K562 (cell line): ENCODE data around the gene STC2. TPM values are rescaled to one million over a fixed set of nuclear protein-coding genes. Genes with fewer than 3 reads are reported as not detected.

Experiments used
- BCLAF1 ChIP-seq, 2 experiments: fragments of 450-650 bp in 1 of 2; IDR thresholded peaks; 2 replicates each; pipeline ENCODE4 v1.6.1; 2011 to 2017; ENCODE audit warnings: low read depth in 2 of 2, antibody characterized with exemption in 1 of 2, borderline replicate concordance in 1 of 2, low read length in 1 of 2, mild to moderate bottlenecking in 1 of 2, mixed read lengths in 1 of 2; ENCODE audit not compliant: control insufficient read depth in 1 of 2
- BMI1 ChIP-seq: fragments of 150-350 bp; IDR thresholded peaks from 2 replicates; pipeline ENCODE4 v1.6.1; 2014; ENCODE audit warnings: low read length
- C11orf30 ChIP-seq: fragments of 450-650 bp; IDR thresholded peaks from 2 replicates; pipeline ENCODE4 v1.6.1; 2016; ENCODE audit warnings: low read depth, mild to moderate bottlenecking
- CBX1 ChIP-seq: sonication (generic); IDR thresholded peaks from 2 replicates; pipeline ENCODE4 v1.6.1; 2016; ENCODE audit warnings: antibody characterized with exemption, low read depth, mild to moderate bottlenecking
- EHMT2 ChIP-seq: fragments of 450-650 bp; IDR thresholded peaks from 2 replicates; pipeline ENCODE4 v1.6.1; 2018; ENCODE audit warnings: antibody characterized with exemption
- ELF2 ChIP-seq: fragments of 250-450 bp; sonication (Bioruptor Pico); IDR thresholded peaks from 2 replicates; pipeline ENCODE4 v1.5.0; 2021; ENCODE audit warnings: mild to moderate bottlenecking
- ELK3 ChIP-seq: fragments of 450-650 bp; formaldehyde crosslinking; IDR thresholded peaks from 2 replicates; pipeline ENCODE4 v1.4.0; 2020; ENCODE audit warnings: mild to moderate bottlenecking
- GTF2B ChIP-seq: IDR thresholded peaks from 2 replicates; pipeline ENCODE4 v1.6.1; 2011; ENCODE audit not compliant: insufficient read length; ENCODE audit errors: extremely low read depth
- KLF1 ChIP-seq: fragments of 450-650 bp; IDR thresholded peaks from 2 replicates; pipeline ENCODE4 v1.6.1; 2016; ENCODE audit warnings: missing genetic modification characterization, missing compliant biosample characterization
- NCOR1 ChIP-seq: fragments of 450-650 bp; IDR thresholded peaks from 2 replicates; pipeline ENCODE4 v1.6.1; 2016; ENCODE audit warnings: mild to moderate bottlenecking, moderate library complexity
- NELFE ChIP-seq: IDR thresholded peaks from 2 replicates; pipeline ENCODE4 v1.6.1; 2011; ENCODE audit warnings: mild to moderate bottlenecking; ENCODE audit not compliant: insufficient read depth, insufficient read length
- SFPQ ChIP-seq: fragments of 200-400 bp; formaldehyde crosslinking; IDR thresholded peaks from 2 replicates; pipeline ENCODE4 v1.6.1; 2017; ENCODE audit warnings: mild to moderate bottlenecking, low read depth, low read length, moderate library complexity
- THRAP3 ChIP-seq: fragments of 450-650 bp; IDR thresholded peaks from 2 replicates; pipeline ENCODE4 v1.6.1; 2016; ENCODE audit warnings: mild to moderate bottlenecking, inconsistent platforms, borderline replicate concordance
- ZKSCAN8 ChIP-seq: fragments of 200-800 bp; sonication (Bioruptor generic); IDR thresholded peaks from 2 replicates; pipeline ENCODE4 v1.6.1; 2016; ENCODE audit warnings: missing genetic modification characterization, missing compliant biosample characterization
- ZNF280B ChIP-seq: fragments of 250-450 bp; sonication (Bioruptor Pico); IDR thresholded peaks from 2 replicates; pipeline ENCODE4 v1.5.1; 2021; ENCODE audit warnings: mild to moderate bottlenecking
- ZNF311 ChIP-seq: fragments of 250-450 bp; sonication (Bioruptor Pico); IDR thresholded peaks from 2 replicates; pipeline ENCODE4 v1.4.0; 2020; ENCODE audit warnings: mild to moderate bottlenecking, moderate library complexity
- ZNF395 ChIP-seq: fragments of 200-800 bp; sonication (Bioruptor generic); IDR thresholded peaks from 2 replicates; pipeline ENCODE4 v1.6.1; 2017; ENCODE audit warnings: missing genetic modification characterization, missing compliant biosample characterization
- polyA plus RNA-seq, 8 experiments: library from polyadenylated mRNA; depleted of rRNA in 4 of 8; stranded (reverse) in 5 of 8; unstranded in 3 of 8; fragments of >200 nt; fragmentation: Nextera tagmentation in 2 of 8; fragmentation: Illumina TruSeq in 1 of 8; extraction: Ambion mirVana in 2 of 8; extraction: Trizol in 1 of 8; gene quantifications; 2 replicates each; pipeline versions ENCODE4 v1.2.1 to v1.2.3, GENCODE V29; 2011 to 2014; ENCODE audit warnings: inconsistent platforms in 1 of 8, missing spikeins in 1 of 8
- total RNA-seq, 7 experiments: library from RNA; depleted of rRNA in 6 of 7; stranded (reverse); fragments of >200 nt in 6 of 7; fragmentation: Illumina TruSeq in 2 of 7; extraction: Trizol in 2 of 7; gene quantifications; 2 replicates each; pipeline versions ENCODE4 v1.2.1 to v1.2.3, GENCODE V29; 2011 to 2021; ENCODE audit warnings: low replicate concordance in 1 of 7

Gene STC2
- total and polyA plus RNA-seq, 9 of the 15 experiments (the other 6 are each of a cell fraction or from before 2014, with no cell fraction given) = 0.62 to 31.7 (median 7.4) TPM

- TF ChIP-seq EHMT2 (no peak), ZNF311 (CRISPR knock-in tag) (no peak), GTF2B (no peak), NELFE (no peak), BCLAF1 (IDR thresholded peaks at IDR 0.05; ENCODE audit: borderline replicate concordance in 1 of 2, control insufficient read depth in 1 of 2, low read depth in 2 of 2, low read length in 1 of 2) (no peak), KLF1 (tag) (no peak), SFPQ (no peak), THRAP3 (no peak), ELK3 (no peak), ZKSCAN8 (no peak), CBX1 (0 out of 2 replicates have a peak, but pooled peaks have one; percentile 28), ZNF395 (CRISPR knock-in tag) (peak; percentile 50; the same call in 1 of the 2 replicates), ZNF280B (CRISPR knock-in tag) (no peak), NCOR1 (no peak), C11orf30 (no peak), ELF2 (no peak), BMI1 (no peak)
Measured at GRCh38 chr5:173327948-173328843, at the start of gene STC2 (continued).
